ENCODE measurements around the gene GRB10.

The GRB10 gene

GRCh38 chr7:50721160-50721559 is 61.5 kb downstream of the GRB10 start:
- no peak for FAIRE-seq
- no peak for TF ChIP-seq POU2F2 (IDR thresholded peaks at IDR 0.05; ENCODE audit: low read depth, low read length)
- TF ChIP-seq SPI1 (IDR thresholded peaks at IDR 0.05; ENCODE audit: low read depth, low read length), result no peak
- TF ChIP-seq POLR2AphosphoS5 (IDR thresholded peaks at IDR 0.05; ENCODE audit: low read depth, low read length), result no peak
- no peak for DNase-seq (ENCODE audit: insufficient read length, low spot score)

DNA sequence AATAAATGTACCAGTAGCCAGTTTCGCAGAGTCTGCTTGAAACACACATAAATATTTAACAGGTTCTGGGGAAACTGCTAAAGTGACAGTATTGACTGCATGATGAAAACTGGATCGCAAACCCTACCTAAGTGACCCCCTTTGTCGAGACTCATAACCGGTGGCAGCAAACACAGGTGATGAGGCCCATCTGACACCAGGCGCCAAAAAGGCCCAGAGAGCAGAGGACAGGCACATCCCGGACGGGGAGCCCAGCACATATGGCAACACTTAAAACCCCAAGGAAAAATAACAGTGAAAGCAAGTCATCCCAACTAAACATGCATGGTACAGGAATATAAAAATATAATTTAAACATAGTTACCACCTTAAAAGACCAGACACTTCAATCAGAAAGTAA is 62.4 kb downstream of the GRB10 start:
- FAIRE-seq (no peak), DNase-seq (ENCODE audit: insufficient read length, low spot score) (no peak)
- TF ChIP-seq POLR2A (IDR thresholded peaks at IDR 0.05; ENCODE audit: low read depth, low read length), result no peak
- TF ChIP-seq POLR2AphosphoS5 (IDR thresholded peaks at IDR 0.05; ENCODE audit: low read depth, low read length), result no peak
- no peak for TF ChIP-seq TAF1 (IDR thresholded peaks at IDR 0.05; ENCODE audit: low read depth, low read length)
- TF ChIP-seq POU2F2 (IDR thresholded peaks at IDR 0.05; ENCODE audit: low read depth, low read length), result no peak
- no peak for TF ChIP-seq PAX5 (IDR thresholded peaks at IDR 0.05; ENCODE audit: insufficient read depth, low read length, severe bottlenecking)
- no peak for TF ChIP-seq SPI1 (IDR thresholded peaks at IDR 0.05; ENCODE audit: low read depth, low read length)

GRCh38 chr7:50718876-50719275 is 63.8 kb downstream of the GRB10 start:
- no peak for FAIRE-seq
- TF ChIP-seq POU2F2 (IDR thresholded peaks at IDR 0.05; ENCODE audit: low read depth, low read length), result no peak
- TF ChIP-seq POLR2A (IDR thresholded peaks at IDR 0.05; ENCODE audit: low read depth, low read length), result no peak
- no peak for TF ChIP-seq SPI1 (IDR thresholded peaks at IDR 0.05; ENCODE audit: low read depth, low read length)
- TF ChIP-seq POLR2AphosphoS5 (IDR thresholded peaks at IDR 0.05; ENCODE audit: low read depth, low read length), result no peak
- TF ChIP-seq TAF1 (IDR thresholded peaks at IDR 0.05; ENCODE audit: low read depth, low read length), result no peak
- no peak for TF ChIP-seq PAX5 (IDR thresholded peaks at IDR 0.05; ENCODE audit: insufficient read depth, low read length, severe bottlenecking)

GRCh38 chr7:50718311-50718710 is 64.4 kb downstream of the GRB10 start:
- no peak for DNase-seq (ENCODE audit: insufficient read length, low spot score)

More at GRCh38 chr7:50718876-50719275, 63.8 kb downstream of the GRB10 start:
- DNase-seq (ENCODE audit: insufficient read length, low spot score), result no peak

DNA sequence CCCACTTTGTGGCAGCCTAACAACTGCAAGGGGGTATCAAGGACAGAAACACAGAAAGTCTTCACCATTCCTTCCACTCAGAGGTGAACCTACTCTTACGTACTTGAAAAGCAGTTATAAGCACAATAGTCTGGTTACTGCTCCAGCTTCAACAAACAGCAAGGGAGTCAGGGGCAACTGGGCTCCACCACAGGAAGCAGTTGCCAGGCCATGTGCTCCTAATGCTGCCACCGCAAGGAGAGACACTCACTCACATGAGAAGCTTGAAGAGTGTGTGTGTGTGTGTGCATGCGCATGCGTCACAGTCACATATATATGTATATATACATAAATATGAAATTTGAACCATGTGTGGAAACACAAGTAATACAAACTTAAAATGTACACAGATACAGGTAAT is 65.5 kb downstream of the GRB10 start:
- TF ChIP-seq POU2F2 (IDR thresholded peaks at IDR 0.05; ENCODE audit: low read depth, low read length) (no peak), PAX5 (IDR thresholded peaks at IDR 0.05; ENCODE audit: insufficient read depth, low read length, severe bottlenecking) (no peak), POLR2AphosphoS5 (IDR thresholded peaks at IDR 0.05; ENCODE audit: low read depth, low read length) (no peak), TAF1 (IDR thresholded peaks at IDR 0.05; ENCODE audit: low read depth, low read length) (no peak), POLR2A (IDR thresholded peaks at IDR 0.05; ENCODE audit: low read depth, low read length) (no peak), SPI1 (IDR thresholded peaks at IDR 0.05; ENCODE audit: low read depth, low read length) (no peak)
- DNase-seq (ENCODE audit: insufficient read length, low spot score) (no peak), FAIRE-seq (no peak)

More at GRCh38 chr7:50718311-50718710, 64.4 kb downstream of the GRB10 start:
- TF ChIP-seq POU2F2 (IDR thresholded peaks at IDR 0.05; ENCODE audit: low read depth, low read length), result no peak
- no peak for TF ChIP-seq TAF1 (IDR thresholded peaks at IDR 0.05; ENCODE audit: low read depth, low read length)
- no peak for TF ChIP-seq POLR2A (IDR thresholded peaks at IDR 0.05; ENCODE audit: low read depth, low read length)
- TF ChIP-seq POLR2AphosphoS5 (IDR thresholded peaks at IDR 0.05; ENCODE audit: low read depth, low read length), result no peak
- TF ChIP-seq SPI1 (IDR thresholded peaks at IDR 0.05; ENCODE audit: low read depth, low read length), result no peak
- TF ChIP-seq PAX5 (IDR thresholded peaks at IDR 0.05; ENCODE audit: insufficient read depth, low read length, severe bottlenecking), result no peak
- FAIRE-seq, result no peak

- TF ChIP-seq POU2F2 (IDR thresholded peaks at IDR 0.05; ENCODE audit: low read depth, low read length) (no peak), TAF1 (IDR thresholded peaks at IDR 0.05; ENCODE audit: low read depth, low read length) (no peak), PAX5 (IDR thresholded peaks at IDR 0.05; ENCODE audit: insufficient read depth, low read length, severe bottlenecking) (no peak), POLR2AphosphoS5 (IDR thresholded peaks at IDR 0.05; ENCODE audit: low read depth, low read length) (no peak), SPI1 (IDR thresholded peaks at IDR 0.05; ENCODE audit: low read depth, low read length) (no peak), POLR2A (IDR thresholded peaks at IDR 0.05; ENCODE audit: low read depth, low read length) (no peak)
- DNase-seq (ENCODE audit: insufficient read length, low spot score), result no peak
- FAIRE-seq, result no peak
Observed at GRCh38 chr7:50714857-50715256, 67.8 kb downstream of the GRB10 start.

GRCh38 chr7:50713123-50713965 is 69.4 kb downstream of the GRB10 start:
- TF ChIP-seq SPI1 (IDR thresholded peaks at IDR 0.05; ENCODE audit: low read depth, low read length), result no peak
- TF ChIP-seq POU2F2 (IDR thresholded peaks at IDR 0.05; ENCODE audit: low read depth, low read length), result no peak
- TF ChIP-seq POLR2AphosphoS5 (IDR thresholded peaks at IDR 0.05; ENCODE audit: low read depth, low read length), result no peak
- TF ChIP-seq POLR2A (IDR thresholded peaks at IDR 0.05; ENCODE audit: low read depth, low read length), result no peak
- no peak for TF ChIP-seq PAX5 (IDR thresholded peaks at IDR 0.05; ENCODE audit: insufficient read depth, low read length, severe bottlenecking)
- no peak for TF ChIP-seq TAF1 (IDR thresholded peaks at IDR 0.05; ENCODE audit: low read depth, low read length)
- DNase-seq (ENCODE audit: insufficient read length, low spot score) (no peak), FAIRE-seq (no peak)

GRCh38 chr7:50712252-50713122 is 70.2 kb downstream of the GRB10 start:
- no peak for FAIRE-seq
- TF ChIP-seq POU2F2 (IDR thresholded peaks at IDR 0.05; ENCODE audit: low read depth, low read length), result no peak
- no peak for DNase-seq (ENCODE audit: insufficient read length, low spot score)

- no peak for DNase-seq (ENCODE audit: insufficient read length, low spot score)
- TF ChIP-seq SPI1 (IDR thresholded peaks at IDR 0.05; ENCODE audit: low read depth, low read length) (no peak), POLR2AphosphoS5 (IDR thresholded peaks at IDR 0.05; ENCODE audit: low read depth, low read length) (no peak), POLR2A (IDR thresholded peaks at IDR 0.05; ENCODE audit: low read depth, low read length) (no peak), POU2F2 (IDR thresholded peaks at IDR 0.05; ENCODE audit: low read depth, low read length) (no peak), TAF1 (IDR thresholded peaks at IDR 0.05; ENCODE audit: low read depth, low read length) (no peak), PAX5 (IDR thresholded peaks at IDR 0.05; ENCODE audit: insufficient read depth, low read length, severe bottlenecking) (no peak)
- FAIRE-seq, result no peak
Observed at GRCh38 chr7:50711271-50712175, 71.2 kb downstream of the GRB10 start.

Data from GM12891 (cell line).